Hematopoietic multipotent progenitor cell treated with erythropoietin and hydrocortisone succinate and interleukin-3 and kit ligand, for 15 days (in vitro differentiated cells): Measurements from ENCODE around the gene INTS14.
A peak's percentile ranks its signal among the peaks of the same experiment; 100 is the strongest.
"Not testable (repeated sequence)": the region's sequence is repeated elsewhere in the genome, so short reads cannot be mapped to it uniquely, and the experiment has no call there.

Experiments
- DNase-seq: peaks from one replicate; pipeline ENCODE4 v3.0.0-alpha.2; 2015; ENCODE audit warnings: low spot score

The INTS14 gene

DNA sequence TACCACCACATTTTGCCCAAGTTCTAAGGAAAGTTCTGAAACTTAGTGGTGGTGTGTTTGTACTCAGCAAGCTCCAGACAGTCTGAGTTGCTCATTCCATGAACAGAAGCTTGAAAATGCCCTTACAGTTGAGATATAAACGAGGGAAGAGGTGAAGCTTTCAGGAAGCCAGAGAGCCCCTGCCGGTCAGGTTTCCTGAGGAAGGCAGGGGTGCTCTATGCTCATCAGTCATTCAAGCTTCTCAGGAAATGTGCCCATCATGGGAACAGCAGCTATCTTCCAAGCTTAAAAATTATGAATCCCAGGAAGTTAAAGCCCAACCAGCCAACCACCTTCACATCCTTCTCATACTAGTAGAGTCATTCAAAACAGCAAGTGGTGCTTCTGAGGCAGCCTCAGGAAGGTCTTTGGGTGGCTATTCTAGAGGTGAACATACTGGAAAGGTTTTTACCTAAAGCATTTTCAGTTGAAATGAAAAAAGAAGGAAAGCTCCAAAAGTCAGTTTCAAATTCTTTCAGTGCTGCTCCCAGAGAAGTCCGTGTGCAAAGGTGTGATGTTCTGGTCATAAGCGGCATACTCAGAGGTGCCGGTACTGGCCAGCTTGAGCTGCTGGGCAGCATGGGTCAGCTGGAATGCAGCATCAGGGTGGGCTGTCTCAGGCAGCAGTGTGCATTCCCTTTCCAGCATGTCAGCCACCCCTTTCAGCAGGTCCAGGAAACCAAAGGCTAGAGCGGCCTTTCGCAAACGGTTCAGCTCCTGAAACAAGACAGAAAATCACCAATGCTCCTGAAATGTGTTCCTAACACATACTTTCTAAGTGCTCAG, 31.8 kb downstream of the INTS14 start:
- no peak for DNase-seq

DNA sequence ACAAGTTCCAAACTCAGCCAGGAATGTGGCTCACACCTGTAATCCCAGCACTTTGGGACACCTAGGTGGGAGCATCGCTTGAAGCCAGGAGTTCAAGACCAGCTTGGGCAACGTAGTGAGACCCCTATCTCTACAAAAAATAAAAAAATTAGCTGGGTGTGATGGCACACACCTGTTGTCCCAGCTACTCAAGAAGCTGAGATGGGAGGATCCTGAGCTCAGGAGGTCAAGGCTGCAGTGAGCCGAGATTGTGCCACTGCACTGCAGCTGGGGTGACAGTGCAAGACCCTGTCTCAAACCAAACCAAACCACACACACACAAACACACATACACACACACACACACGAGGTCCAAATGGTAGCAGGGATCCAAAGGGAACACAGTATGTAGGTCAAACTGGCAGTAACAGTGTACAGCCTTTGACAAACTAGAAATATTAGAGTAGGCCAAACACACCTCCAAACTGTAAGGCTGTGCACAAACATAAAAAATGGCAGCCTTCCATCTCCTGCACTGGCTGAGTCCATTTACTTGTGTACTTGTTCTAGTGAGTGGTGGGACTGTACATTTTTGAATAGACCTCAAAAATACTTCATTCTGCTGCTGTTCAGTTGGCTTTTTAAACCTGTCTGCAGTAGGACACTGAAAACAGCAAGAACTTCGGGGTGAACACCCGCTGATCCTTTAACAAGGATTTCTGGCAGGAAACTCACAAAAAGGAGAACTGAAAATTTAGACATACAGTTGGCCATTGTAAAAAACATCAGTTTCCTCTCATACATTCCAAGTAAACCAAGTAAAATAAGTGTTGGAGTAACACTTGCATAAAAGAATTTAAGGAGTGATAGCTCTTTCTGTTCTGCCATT, 33.6 kb downstream of the INTS14 start:
- DNase-seq, result no peak

DNA sequence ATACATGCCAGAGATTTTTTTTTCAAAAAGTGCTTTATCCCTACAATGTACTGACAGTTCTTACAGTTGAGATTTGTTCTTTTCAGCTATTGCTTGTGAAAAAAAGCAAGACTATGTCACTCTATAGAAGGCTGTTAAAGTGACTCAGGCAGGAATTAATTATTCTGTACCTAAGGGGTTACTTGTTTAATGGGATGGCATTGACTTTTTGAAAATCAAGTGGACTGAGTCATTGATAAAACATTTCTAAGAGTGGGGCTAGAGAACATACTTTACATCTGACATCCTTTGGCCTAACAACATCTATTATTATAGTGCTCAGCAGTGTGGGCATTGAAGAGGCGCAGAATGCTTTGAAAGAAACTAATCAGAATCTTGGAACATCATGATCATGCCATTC, 34.3 kb downstream of the INTS14 start:
- DNase-seq, result no peak

DNA sequence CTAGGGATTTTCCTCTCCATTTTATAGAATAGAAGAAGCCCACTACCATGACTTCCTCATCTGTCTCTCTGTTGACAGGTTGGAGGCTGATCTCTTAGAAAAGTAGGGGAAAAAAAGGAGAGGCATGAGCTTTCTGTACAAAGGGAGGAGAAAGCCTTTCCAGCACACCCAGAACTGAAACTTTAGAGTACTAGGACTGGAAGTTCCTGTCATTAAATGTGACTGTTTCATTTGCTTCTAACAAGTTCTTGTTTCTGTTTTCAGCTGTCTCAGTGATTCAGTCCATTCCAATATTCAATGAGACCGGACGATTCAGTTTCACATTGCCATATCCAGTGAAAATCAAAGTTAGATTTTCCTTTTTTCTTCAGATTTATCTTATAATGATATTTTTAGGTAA, 39.0 kb downstream of the INTS14 start:
- no peak for DNase-seq

DNA sequence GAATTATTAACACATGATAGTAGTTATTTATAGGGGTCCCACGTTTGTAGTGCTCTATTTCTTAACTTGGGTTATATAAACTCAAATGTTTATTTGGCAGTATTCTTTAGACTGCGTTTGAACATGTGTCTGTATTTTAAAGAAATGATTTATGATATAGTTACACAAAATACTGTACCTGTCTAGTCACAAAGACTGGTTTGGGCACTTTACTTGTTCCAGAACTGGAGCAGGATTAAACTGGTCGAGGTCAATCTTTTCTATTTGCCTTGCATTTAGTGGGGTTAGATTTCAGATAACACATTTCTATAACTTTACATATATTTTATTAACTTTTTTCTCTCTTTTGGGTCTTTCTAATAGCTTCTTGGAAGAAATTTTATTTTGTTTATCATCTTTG, 41.2 kb downstream of the INTS14 start:
- DNase-seq, result no peak

DNA sequence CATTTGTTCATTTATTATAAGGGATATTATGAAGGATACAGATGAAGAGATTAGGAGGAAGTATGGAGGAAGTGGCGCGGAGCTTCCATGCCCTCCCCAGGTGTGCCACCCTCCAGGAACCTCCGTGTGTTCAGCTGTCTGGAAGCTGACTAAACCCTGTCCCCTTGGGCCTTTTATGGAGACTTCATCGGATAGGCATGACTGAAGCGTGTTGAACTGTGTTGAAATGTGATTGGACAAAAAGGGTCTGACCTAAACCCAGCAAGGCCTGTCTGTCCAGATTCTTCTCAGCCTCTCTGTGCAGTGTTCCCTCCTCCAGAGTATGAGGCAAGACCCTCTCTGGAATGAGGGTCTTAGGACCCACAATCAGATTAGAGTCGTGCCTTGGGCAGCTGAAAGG, 49.0 kb downstream of the INTS14 start:
- no peak for DNase-seq

DNA sequence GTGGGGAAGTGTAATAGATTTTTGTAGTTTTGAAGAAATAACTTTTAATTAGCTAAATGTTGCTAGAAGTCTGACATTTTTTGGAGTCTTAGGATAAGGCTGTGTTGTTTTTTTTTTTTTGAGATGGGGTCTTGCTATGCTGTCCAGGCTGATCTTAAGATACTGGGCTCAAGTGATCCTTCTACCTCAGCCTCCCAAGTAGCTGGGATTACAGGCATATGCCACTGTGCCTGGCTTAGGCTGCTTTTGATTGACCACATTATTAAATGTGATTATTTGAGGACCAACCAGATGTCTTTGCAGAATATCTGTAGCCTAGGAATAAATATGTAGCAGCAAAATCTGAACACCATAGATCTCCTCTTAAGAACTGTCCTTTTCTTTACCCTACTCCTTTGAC, 51.0 kb downstream of the INTS14 start:
- no peak for DNase-seq

DNA sequence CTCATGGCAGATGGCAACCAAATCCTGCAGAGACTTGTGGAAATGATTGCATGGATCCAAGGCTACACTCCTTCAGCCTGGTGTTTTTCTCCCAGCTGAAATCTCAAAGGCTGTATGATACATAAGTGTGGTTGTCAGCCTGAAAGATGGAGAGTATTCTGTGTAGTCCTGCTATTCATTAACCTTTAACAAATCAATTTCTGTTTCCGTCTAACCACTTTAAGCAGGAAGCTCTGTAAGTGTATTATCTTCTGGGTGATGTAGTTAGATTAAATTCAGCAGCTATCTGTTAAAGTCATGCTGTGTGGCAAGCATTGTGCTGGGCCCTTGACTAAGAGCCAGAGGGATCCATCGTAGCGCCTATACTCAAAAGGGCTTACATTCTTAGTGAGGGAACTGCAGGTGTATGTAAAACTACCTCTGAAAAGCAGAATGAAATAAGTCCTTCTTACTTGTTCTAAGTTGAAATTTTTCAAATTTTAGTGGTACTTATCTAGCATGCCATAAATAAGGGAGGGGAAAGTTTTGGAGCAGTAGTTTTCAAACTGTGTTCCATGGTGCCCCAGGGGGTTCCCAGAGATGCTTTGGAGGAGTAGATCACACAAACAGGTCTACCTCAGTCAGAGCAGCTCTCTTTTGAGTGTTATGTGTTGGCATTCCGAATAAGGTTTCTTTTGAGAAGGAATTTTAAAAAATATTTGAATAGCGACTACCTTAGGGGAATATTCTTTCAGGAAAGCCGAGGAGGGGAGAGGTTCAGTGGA, 51.8 kb downstream of the INTS14 start:
- no peak for DNase-seq

DNA sequence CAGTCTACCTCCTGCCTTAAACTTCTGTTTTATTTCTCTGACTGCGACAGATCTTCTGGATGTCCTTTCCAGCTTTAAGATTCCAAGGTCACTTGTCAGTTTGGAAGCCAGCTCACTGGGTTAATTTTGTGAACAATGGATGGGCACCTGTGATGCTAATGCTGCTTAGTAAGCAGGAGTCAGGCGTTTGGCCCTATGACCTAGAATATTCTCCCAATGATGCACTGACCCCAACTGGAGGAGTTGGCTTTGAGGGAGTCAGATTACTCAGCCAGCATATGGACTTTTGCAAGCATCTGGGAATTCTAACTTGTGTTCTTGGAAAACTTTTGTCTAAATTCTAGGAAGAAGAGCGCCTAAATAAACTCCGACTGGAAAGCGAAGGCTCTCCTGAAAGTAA, 52.6 kb downstream of the INTS14 start:
- DNase-seq, result no peak

DNA sequence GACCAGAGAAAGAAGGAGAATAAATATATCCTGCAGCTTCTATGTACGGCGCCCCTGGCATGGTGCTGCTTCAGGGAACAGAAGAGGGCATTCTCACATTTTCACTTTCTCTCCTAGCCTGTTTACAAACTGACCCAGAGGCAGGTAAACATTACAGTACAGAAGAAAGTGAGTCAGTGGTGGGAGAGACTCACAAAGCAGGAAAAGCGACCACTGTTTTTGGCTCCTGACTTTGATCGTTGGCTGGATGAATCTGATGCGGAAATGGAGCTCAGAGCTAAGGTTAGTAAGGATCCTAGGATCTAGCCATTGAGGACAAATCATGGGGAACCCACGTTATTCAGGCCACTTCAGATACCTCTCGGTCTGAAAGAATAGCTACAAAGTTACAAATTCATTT, 54.3 kb downstream of the INTS14 start:
- DNase-seq, result no peak

DNA sequence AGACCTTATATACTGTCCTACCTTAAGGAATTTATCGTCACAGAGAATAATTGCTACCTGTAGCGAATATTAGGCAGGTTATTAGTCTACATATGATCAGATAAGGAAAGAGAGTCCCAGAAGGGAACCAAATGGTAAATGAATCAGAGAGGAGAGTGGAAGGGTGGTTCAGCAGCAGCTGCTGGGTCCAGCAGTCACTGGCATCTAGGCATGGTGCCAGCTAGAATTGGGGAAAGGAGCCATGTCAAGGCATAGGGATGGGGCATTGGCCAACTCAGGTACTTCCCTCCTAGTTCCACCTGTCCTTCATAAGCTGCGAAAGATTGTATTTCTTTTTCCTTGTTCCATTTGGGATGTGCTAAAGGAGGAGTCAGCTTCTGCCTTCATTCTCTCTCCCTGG, 57.2 kb downstream of the INTS14 start:
- DNase-seq, result no peak

DNA sequence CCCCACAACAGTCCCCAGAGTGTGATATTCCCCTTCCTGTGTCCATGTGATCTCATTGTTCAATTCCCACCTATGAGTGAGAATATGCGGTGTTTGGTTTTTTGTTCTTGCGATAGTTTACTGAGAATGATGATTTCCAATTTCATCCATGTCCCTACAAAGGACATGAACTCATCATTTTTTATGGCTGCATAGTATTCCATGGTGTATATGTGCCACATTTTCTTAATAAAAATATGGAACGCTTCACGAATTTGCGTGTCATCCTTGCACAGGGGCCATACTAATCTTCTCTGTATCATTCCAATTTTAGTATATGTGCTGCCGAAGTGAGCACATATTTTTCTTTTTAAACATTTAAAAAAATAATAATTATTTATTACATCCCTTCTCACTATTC, 58.1 kb downstream of the INTS14 start:
- not testable (repeated sequence) for DNase-seq

DNA sequence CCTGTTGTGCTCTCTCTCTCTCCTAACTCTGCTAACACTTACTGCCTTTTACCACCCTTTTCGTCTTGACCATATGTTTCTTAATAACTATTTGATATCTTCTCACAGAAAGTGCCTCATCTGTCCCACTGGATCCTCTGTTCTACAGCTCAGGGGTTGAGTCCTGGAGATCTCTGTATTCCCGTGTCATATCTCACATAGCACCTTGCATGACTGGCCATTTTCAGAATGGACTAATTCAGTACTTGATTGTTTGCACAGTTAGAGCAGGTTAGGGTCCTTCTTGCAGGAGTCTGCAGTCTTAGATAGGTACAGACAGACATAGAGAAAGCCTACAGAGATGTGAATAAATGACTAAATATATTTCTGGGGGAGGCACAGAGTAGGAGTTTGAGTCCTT, 59.7 kb downstream of the INTS14 start:
- DNase-seq, result peak; percentile 61

DNA sequence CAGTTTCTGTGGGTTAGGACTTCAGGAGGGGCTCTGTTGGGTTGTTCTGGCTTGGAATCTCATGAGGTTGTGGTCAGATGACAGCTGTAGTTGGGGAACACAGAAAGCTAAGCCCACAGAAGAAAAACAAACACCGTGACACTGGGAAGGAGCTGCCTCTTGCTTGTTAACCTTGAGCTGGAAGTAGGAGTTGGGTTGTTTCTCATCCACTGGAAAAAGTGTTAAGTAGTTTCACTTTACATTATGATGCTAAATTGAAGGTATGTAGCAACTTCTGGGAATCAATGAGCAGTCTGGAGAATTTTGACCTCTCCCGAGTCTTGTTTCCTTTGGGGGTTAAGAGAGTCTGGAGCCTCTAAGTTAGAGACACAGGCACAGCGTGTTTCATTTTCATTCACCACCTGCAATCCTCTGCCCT, 60.2 kb downstream of the INTS14 start:
- no peak for DNase-seq

DNA sequence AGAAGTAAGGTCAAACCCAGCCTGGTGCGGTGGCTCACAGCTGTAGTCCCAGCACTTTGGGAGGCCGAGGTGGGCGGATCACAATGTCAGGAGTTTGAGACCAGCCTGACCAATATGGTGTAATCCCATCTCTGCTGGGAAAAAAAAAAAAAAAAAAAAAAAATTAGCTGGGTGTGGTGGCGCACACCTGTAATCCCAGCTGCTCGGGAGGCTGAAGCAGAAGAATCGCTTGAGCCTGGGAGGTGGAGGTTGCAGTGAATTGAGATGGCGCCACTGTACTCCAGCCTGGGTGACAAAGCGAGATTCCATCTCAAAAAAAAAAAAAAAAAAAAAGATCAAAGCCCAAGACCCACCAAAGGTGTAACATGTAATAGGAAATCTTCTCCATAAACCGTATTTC, 61.6 kb downstream of the INTS14 start:
- not testable (repeated sequence) for DNase-seq

DNA sequence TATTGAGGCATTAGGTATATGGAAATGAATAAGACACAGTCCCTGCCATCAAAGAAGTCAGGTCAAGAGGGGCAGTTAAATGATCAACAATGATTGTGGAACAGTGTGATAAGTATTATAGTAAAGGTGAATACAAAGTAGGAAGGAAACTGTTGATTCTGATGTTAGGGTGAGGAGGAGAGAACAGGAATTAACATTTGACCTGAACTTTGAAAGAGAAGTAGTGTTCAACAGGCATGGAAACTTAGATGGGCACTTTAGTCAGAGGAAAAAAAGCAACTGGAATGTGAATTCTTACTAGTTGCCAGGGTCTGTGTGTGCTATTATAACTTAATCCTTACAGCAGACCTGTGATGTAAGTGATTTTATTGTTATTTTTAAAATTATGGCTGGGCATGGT, 63.1 kb downstream of the INTS14 start:
- DNase-seq, result no peak

DNA sequence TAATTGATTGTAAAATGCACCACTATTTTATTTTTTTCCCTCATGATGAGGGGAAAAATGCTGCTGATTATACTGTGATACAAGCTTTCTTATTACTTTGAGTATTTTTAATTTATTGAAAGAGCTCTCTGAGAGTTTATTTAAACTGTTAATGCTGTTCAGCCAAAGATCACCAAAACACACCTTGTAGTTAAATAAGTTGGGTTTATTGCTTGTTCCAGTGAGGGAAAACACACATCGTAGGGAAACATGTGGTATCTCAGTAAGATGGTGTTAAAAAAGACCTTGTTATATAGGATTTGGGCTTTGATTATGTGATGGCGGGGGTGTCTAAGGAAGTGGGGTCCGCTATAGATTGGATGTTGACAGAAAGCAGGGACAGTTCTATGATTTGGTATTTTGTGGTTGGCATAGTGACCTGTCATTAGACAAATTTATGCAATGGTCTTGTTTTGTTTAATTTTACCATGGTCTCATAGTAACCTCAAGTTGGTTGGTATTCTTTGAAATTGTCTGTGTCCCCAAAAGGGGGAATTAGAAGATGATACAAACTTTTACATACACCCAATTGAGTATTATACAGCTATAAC, 69.6 kb downstream of the INTS14 start:
- DNase-seq, result no peak

DNA sequence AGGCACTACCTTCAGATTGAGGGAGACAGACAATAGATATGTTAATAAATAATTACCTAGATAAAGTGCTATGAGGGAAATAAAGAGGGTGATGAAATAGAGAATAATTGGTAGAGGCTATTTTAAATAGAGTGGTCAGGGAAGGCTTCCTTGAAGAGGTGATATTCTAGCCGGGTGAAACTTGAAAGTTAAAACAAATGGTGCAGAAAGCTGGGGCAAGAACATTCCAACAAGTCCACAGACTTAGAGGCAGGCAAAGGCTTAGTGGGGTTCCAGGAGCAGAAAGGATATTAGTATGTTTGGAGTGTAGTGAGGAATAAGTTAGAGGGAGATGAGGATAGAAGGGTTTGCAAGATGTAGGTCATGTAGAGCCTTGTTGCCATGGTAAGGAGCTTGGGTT, 70.6 kb downstream of the INTS14 start:
- DNase-seq, result no peak

DNA sequence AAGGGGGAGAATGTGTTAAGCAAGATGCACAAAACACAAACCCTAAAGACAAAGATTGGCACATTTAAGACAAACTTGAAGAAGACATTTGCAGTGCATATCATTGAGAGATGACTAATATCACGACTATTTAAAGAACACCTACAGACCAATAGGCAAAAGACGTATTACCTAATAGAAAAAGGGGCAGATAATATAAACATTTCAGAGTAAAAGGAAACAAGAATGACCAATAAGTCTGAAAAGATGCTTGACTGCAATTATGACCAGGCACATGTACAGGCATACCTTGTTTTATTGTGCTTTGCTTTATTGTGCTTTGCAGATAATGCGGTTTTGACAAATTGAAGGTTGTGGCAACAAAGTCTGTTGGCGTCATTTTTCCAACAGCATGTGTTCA, 75.7 kb downstream of the INTS14 start:
- no peak for DNase-seq

DNA sequence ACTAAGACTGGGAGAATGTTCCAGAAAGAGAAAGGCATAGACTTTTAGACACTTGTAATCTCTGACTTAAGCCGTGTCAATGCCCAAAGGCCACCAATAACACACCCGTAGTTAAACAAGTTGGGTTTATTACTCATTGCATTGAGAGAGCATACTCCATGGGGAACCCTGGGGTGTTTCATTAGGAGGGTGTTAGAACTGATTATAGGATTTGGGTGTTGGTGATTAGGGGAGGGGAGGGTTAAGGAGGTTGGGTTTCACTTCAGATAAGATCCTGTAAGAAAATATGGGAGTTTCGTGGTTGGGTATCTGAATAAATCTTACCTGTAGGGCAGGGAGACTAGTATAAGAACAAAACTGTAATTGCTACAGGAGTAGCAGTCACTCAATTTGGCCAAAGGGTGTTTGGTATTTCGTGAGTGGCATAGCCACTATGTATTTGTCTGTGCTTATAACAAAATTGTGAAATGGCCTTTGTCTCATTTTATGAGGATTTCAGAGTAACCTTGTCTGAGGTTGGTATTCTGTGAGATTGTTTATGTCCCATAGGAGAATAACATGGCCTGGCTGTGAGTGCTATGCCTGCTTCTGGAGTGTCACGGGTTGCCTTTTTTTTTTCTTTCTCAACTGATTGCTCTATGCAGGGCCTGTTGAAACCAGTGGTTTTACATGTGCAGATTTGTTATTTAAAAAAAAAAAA, 77.7 kb downstream of the INTS14 start:
- DNase-seq, result peak; percentile 12

DNA sequence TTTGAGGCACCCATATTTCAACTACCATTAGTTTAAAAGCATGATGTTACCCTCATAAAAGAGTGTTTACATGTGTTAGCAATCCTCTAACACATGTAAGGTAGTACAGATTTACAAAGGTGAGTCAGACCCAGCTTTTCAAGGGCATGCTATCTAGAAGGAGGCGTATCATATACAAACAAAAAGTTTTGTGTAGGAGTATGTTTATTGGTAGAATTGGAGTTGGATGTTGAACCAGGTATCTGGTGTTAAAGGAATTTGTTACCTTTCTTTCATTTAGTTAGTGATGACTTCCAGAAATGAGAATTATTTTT, 78.2 kb downstream of the INTS14 start:
- DNase-seq, result peak; percentile 25
